Ovary (tissue), 9 donors: ENCODE measurements around the gene GPT2. TPM values are rescaled to one million over a fixed set of nuclear protein-coding genes. Genes with fewer than 3 reads are reported as not detected.
A peak's percentile ranks its signal among the peaks of the same experiment; 100 is the strongest.

Source experiments
- DNase-seq, 5 donors: peaks; one replicate each; pipeline ENCODE4 v3.0.0-alpha.2; 2019 to 2020
- H3K27ac ChIP-seq, 2 donors: fragments of 200-600 bp; one replicate each; pipeline versions ENCODE4 v1.5.1 to v1.8.0; 2019 to 2022
- H3K27me3 ChIP-seq: fragments of 200-600 bp; one replicate; pipeline ENCODE4 v1.8.0; 2022
- H3K36me3 ChIP-seq: fragments of 200-600 bp; sonication (generic); one replicate; pipeline ENCODE4 v1.5.1; 2019
- H3K4me1 ChIP-seq: one replicate; pipeline ENCODE4 v1.8.1; 2013; ENCODE audit warnings: mild to moderate bottlenecking, moderate library complexity; ENCODE audit not compliant: insufficient read depth
- H3K4me3 ChIP-seq: fragments of 200-600 bp; sonication (generic); one replicate; pipeline ENCODE4 v1.5.1; 2017
- H3K9me3 ChIP-seq, 2 donors: fragments of 200-600 bp in 1 of 2; sonication (generic) in 1 of 2; one replicate each; pipeline versions ENCODE4 v1.5.1 to v1.8.1; 2013 to 2019; ENCODE audit warnings: mild to moderate bottlenecking in 1 of 2, moderate library complexity in 1 of 2
- CTCF ChIP-seq, 3 donors: fragments of 450-650 bp in 2 of 3; fragments of 200-600 bp in 1 of 3; IDR thresholded peaks; one replicate each; pipeline versions ENCODE4 v1.5.1 to v1.8.0; 2016 to 2022; ENCODE audit warnings: antibody characterized with exemption in 3 of 3, mild to moderate bottlenecking in 1 of 3
- EP300 ChIP-seq: sonication (generic); formaldehyde crosslinking; IDR thresholded peaks from one replicate; pipeline ENCODE4 v1.6.1; 2017; ENCODE audit warnings: antibody characterized with exemption
- POLR2A ChIP-seq: fragments of 450-650 bp; IDR thresholded peaks from one replicate; pipeline ENCODE4 v1.6.1; 2017; ENCODE audit warnings: antibody characterized with exemption, mild to moderate bottlenecking, moderate library complexity
- WGBS, 3 donors: extraction: QIAGEN DNeasy Blood & Tissue Kit in 1 of 3; methylation state at CpG; one replicate each; pipeline versions ENCODE4 v1.1.5 to v1.1.7; 2013 to 2017; 5-methylcytosine and 5-hydroxymethylcytosine counted together
- intact Hi-C, 4 donors: fragments of 100-400 bp; cut with DNase I; formaldehyde crosslinking; loops; one replicate each; pipeline versions ENCODE4 v1.11.0 to v1.15.1; 2022 to 2023
- polyA plus RNA-seq, 2 donors: library from polyadenylated mRNA; stranded (reverse); fragments of 200-250 nt in 1 of 2; fragments of 350-450 nt in 1 of 2; fragmentation: Illumina TruSeq in 1 of 2; extraction: RNeasy Lipid Tissue Mini Kit (QIAGEN cat#74804) in 1 of 2; gene quantifications; one replicate each; pipeline ENCODE4 v1.2.3, GENCODE V29; 2013 to 2014
- total RNA-seq, 7 donors: library from RNA; depleted of rRNA in 2 of 7; stranded (reverse); fragments of >200 nt in 2 of 7; fragmentation: NEBNext Ultra II Directional in 3 of 7; extraction: Animal tissue kit (Norgen Biotek cat#: 25700) in 3 of 7; gene quantifications; one replicate each; pipeline versions ENCODE4 v1.1.0 to v1.2.4, GENCODE V29; 2016 to 2023
- donor health status: DM: no; HTN: no; CAD: no; lungs with moderate emphysema.
- donor health status: DM: no; HTN: no; CAD: no.
- donor health status: Bipolar disorder and iron deficiency.
- donor health status: DM: yes; HTN: yes; CAD: no.
- donor health status: DM: no; HTN: no; CAD: no.
- donor health status: DM: yes; HTN: yes; CAD: no.

GPT2 gene
- total and polyA plus RNA-seq, 9 donors, result 2.2 to 30.7 (median 4.9) TPM

GRCh38 chr16:46907061-46907774 is 23.1 kb downstream of the GPT2 start:
- TF ChIP-seq CTCF (IDR thresholded peaks at IDR 0.05) (no peak), EP300 (no peak), POLR2A (no peak)
- Histone ChIP-seq H3K4me1 (no peaks in the 10 kb centered on the region), H3K9me3 (no peaks in the 10 kb centered on the region), H3K36me3 (no peaks in the 10 kb centered on the region), H3K27ac (no peak overlapping the region), H3K4me3 (no peak overlapping the region), H3K27me3 (no peaks in the 10 kb centered on the region)
- 54 to 68% (median 62%) methylated on average over 12 of the region's 12 CpGs for WGBS, 3 donors
- no peak for DNase-seq
- intact Hi-C loops, result loop anchor here in 3 of 4 donors (2.0 to 5.0 kb wide), 3 partner anchors 50 to 52 kb away; no protein-coding TSS in a partner anchor

GRCh38 chr16:46908540-46909372 is 24.6 kb downstream of the GPT2 start:
- H3K4me3 ChIP-seq, result no peak overlapping the region
- H3K27ac ChIP-seq, result no peak overlapping the region
- no peaks in the 10 kb centered on the region for H3K36me3 ChIP-seq
- intact Hi-C loops, result loop anchor here in 2 of 4 donors (2.0 to 5.0 kb wide), 2 partner anchors 51 to 54 kb away; no protein-coding TSS in a partner anchor
- TF ChIP-seq CTCF (IDR thresholded peaks at IDR 0.05) (peak; percentile 43 to 60 (median 55)), EP300 (no peak)
- no peaks in the 10 kb centered on the region for H3K27me3 ChIP-seq
- 47 to 51% (median 49%) methylated on average over 6 of the region's 6 CpGs for WGBS, 3 donors
- H3K4me1 ChIP-seq, result no peaks in the 10 kb centered on the region
- H3K9me3 ChIP-seq, result no peaks in the 10 kb centered on the region
- peak; percentile 41 to 66 (median 56) for DNase-seq

- H3K4me3 ChIP-seq, result no peak overlapping the region
- 23 to 35% (median 28%) methylated on average over 3 of the region's 3 CpGs for WGBS, 3 donors
- H3K4me1 ChIP-seq, result no peaks in the 10 kb centered on the region
- H3K27ac ChIP-seq, result no peak overlapping the region
- no peaks in the 10 kb centered on the region for H3K27me3 ChIP-seq
- intact Hi-C loops, result no loop called here
- H3K36me3 ChIP-seq, result no peaks in the 10 kb centered on the region
- DNase-seq, result no peak
- TF ChIP-seq CTCF (IDR thresholded peaks at IDR 0.05) (no peak), EP300 (no peak), POLR2A (no peak)
- H3K9me3 ChIP-seq, result no peaks in the 10 kb centered on the region
Measured at GRCh38 chr16:46911038-46911437, 26.9 kb downstream of the GPT2 start.

GRCh38 chr16:46911650-46912049 is 27.5 kb downstream of the GPT2 start:
- Histone ChIP-seq H3K27me3 (no peaks in the 10 kb centered on the region), H3K9me3 (no peaks in the 10 kb centered on the region), H3K27ac (no peak overlapping the region), H3K36me3 (no peaks in the 10 kb centered on the region), H3K4me3 (no peak overlapping the region), H3K4me1 (no peaks in the 10 kb centered on the region)
- no peak for TF ChIP-seq POLR2A
- no peak for TF ChIP-seq CTCF (IDR thresholded peaks at IDR 0.05)
- TF ChIP-seq EP300, result no peak
- intact Hi-C loops, result no loop called here
- 92 to 94% (median 93%) methylated on average over 4 of the region's 4 CpGs for WGBS, 3 donors
- no peak for DNase-seq
